HepG2 (cell line): ENCODE data around the gene RAB1B. TPM values are rescaled to one million over a fixed set of nuclear protein-coding genes. Genes with fewer than 3 reads are reported as not detected.
A peak's percentile ranks its signal among the peaks of the same experiment; 100 is the strongest.

Experiments
- CCDC6 ChIP-seq: sonication (generic); formaldehyde crosslinking; IDR thresholded peaks from 2 replicates; pipeline ENCODE4 v1.8.1; 2022; ENCODE audit warnings: mild to moderate bottlenecking, missing genetic modification reagents, moderate library complexity
- DNMT1 ChIP-seq: sonication (generic); formaldehyde crosslinking; IDR thresholded peaks from 2 replicates; pipeline ENCODE4 v1.5.1; 2020; ENCODE audit warnings: mild to moderate bottlenecking, missing genetic modification reagents
- KLF11 ChIP-seq: IDR thresholded peaks from 2 replicates; pipeline ENCODE4 v1.6.1; 2016; ENCODE audit warnings: missing compliant biosample characterization
- MATR3 ChIP-seq: sonication (generic); formaldehyde crosslinking; IDR thresholded peaks from 2 replicates; pipeline ENCODE4 v1.4.0; 2020; ENCODE audit warnings: missing genetic modification reagents
- NR1H2 ChIP-seq: sonication (generic); formaldehyde crosslinking; IDR thresholded peaks from 2 replicates; pipeline ENCODE4 v1.8.1; 2022; ENCODE audit warnings: low read depth, missing genetic modification reagents, borderline replicate concordance
- RNF2 ChIP-seq: fragments of 450-650 bp; conservative IDR thresholded peaks from 2 replicates; pipeline ENCODE4 v1.6.1; 2016; ENCODE audit warnings: low read depth
- XRCC5 ChIP-seq: fragments of 200-400 bp; formaldehyde crosslinking; optimal IDR thresholded peaks from 2 replicates; pipeline ENCODE3; 2017; ENCODE audit warnings: mild to moderate bottlenecking, low read length
- ZFP41 ChIP-seq: sonication (generic); formaldehyde crosslinking; IDR thresholded peaks from 2 replicates; pipeline ENCODE4 v1.4.0; 2020; ENCODE audit warnings: mild to moderate bottlenecking, missing genetic modification reagents, borderline replicate concordance
- ZNF20 ChIP-seq: sonication (generic); formaldehyde crosslinking; IDR thresholded peaks from 2 replicates; pipeline ENCODE4 v1.4.0; 2020; ENCODE audit warnings: mild to moderate bottlenecking, moderate library complexity, missing genetic modification reagents
- ZNF230 ChIP-seq: sonication (generic); formaldehyde crosslinking; IDR thresholded peaks from 2 replicates; pipeline ENCODE4 v1.4.0; 2020; ENCODE audit warnings: mild to moderate bottlenecking, missing genetic modification reagents
- ZNF367 ChIP-seq: sonication (generic); formaldehyde crosslinking; IDR thresholded peaks from 2 replicates; pipeline ENCODE4 v1.4.0; 2020; ENCODE audit warnings: missing genetic modification reagents, borderline replicate concordance
- ZNF549 ChIP-seq: sonication (generic); formaldehyde crosslinking; IDR thresholded peaks from 2 replicates; pipeline ENCODE4 v1.5.0; 2020; ENCODE audit warnings: missing genetic modification reagents
- ZNF747 ChIP-seq: sonication (generic); formaldehyde crosslinking; IDR thresholded peaks from 2 replicates; pipeline ENCODE4 v1.8.1; 2023; ENCODE audit warnings: missing genetic modification reagents, mild to moderate bottlenecking, borderline replicate concordance
- ZNF850 ChIP-seq: sonication (generic); formaldehyde crosslinking; conservative IDR thresholded peaks from 2 replicates; pipeline ENCODE4 v1.9.0; 2021; ENCODE audit warnings: mild to moderate bottlenecking, missing genetic modification reagents
- ZSCAN12 ChIP-seq: sonication (generic); formaldehyde crosslinking; IDR thresholded peaks from 2 replicates; pipeline ENCODE4 v1.9.0; 2021; ENCODE audit warnings: mild to moderate bottlenecking, missing genetic modification reagents
- polyA plus RNA-seq, 8 experiments: library from polyadenylated mRNA; depleted of rRNA in 3 of 8; stranded (reverse) in 7 of 8; unstranded in 1 of 8; fragments of >200 nt; fragmentation: Illumina TruSeq in 4 of 8; extraction: Trizol in 4 of 8; gene quantifications; 2 replicates each; pipeline versions ENCODE4 v1.2.1 to v1.2.3, GENCODE V29; 2011 to 2016; ENCODE audit warnings: low read depth in 4 of 8, missing spikeins in 1 of 8, mixed read lengths in 1 of 8; ENCODE audit not compliant: insufficient read depth in 1 of 8
- total RNA-seq, 5 experiments: library from RNA; depleted of rRNA; stranded (reverse); fragments of >200 nt; fragmentation: Illumina TruSeq; extraction: Trizol; gene quantifications; 2 replicates each; pipeline ENCODE4 v1.2.3, GENCODE V29; 2016; ENCODE audit warnings: low read depth in 1 of 5
- TF ChIP-seq, protein P1 (sequence below): sonication (generic); formaldehyde crosslinking; IDR thresholded peaks from 2 replicates; pipeline ENCODE4 v1.5.0; 2020; ENCODE audit warnings: missing genetic modification reagents, mild to moderate bottlenecking, borderline replicate concordance
- TF ChIP-seq, protein P2 (sequence below): sonication (generic); formaldehyde crosslinking; IDR thresholded peaks from 2 replicates; pipeline ENCODE4 v1.5.0; 2020; ENCODE audit warnings: missing genetic modification reagents, mild to moderate bottlenecking, borderline replicate concordance
- TF ChIP-seq, protein P3 (sequence below): IDR thresholded peaks from 2 replicates; pipeline ENCODE4 v1.6.1; 2016; ENCODE audit warnings: low read depth, control low read depth
- TF ChIP-seq, protein P4 (sequence below): sonication (generic); formaldehyde crosslinking; IDR thresholded peaks from 2 replicates; pipeline ENCODE4 v1.5.0; 2020; ENCODE audit warnings: missing genetic modification reagents
- TF ChIP-seq, protein P5 (sequence below): sonication (generic); formaldehyde crosslinking; IDR thresholded peaks from 2 replicates; pipeline ENCODE4 v1.9.0; 2021; ENCODE audit warnings: missing genetic modification reagents, borderline replicate concordance
- TF ChIP-seq, protein P6 (sequence below): sonication (generic); formaldehyde crosslinking; conservative IDR thresholded peaks from 2 replicates; pipeline ENCODE4 v1.4.0; 2020; ENCODE audit warnings: missing genetic modification reagents

The RAB1B gene
- total and polyA plus RNA-seq, 2 of the 13 experiments (the other 11 are each of a cell fraction or from before 2014, with no cell fraction given) = 77.9 to 87.9 TPM

DNA sequence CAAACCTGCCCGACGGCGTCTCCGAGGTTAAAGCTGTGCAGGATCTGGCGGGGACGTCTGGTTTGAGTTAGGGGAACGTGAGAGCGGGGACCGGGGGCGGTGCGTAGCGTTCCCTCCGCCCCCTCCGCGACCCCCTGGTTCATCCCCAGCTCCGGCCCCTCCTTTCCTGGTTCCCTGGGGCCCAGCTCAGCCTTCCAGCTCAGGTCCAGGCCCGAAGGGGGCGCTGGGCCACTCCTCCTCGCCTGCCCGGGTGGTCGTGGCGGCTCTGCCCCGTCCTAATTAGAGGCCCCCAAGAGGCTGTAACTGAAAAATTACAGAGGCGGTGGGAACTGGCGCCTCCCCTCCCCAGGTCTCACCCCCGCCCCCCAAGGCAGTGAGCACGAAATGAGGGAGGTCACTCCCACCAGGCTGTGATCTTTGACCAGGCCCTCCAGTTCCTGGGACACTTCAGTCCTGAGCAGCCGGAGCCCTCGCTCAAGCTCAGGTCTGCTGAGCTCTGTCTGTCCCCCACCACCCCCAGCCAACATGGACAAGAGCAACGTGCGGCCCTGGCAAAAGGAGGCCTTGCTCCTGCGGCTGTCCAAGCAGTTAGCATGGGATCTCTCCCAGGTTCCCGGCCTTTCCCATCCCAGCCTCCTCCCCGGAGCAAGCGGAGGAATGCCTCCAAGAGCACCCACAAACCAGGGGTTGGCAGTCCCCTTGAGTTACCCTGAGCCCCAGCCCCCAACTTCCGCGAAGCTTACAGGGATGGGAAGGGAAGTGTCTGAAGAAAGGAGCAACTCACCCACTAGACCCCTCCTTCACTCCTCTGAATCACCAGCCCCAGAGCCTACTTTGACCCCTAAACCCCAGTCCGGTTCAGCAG, 45.1 kb downstream of the RAB1B start (continued):
- TF ChIP-seq KLF11 (CRISPR knock-in tag) (no peak), ZNF20 (CRISPR knock-in tag) (no peak), ZNF367 (CRISPR knock-in tag) (no peak), ZNF549 (no peak), DNMT1 (CRISPR knock-in tag) (0 out of 2 replicates have a peak, but pooled peaks have one; percentile 8), ZNF747 (CRISPR knock-in tag) (no peak), ZNF230 (CRISPR knock-in tag) (no peak), MATR3 (CRISPR knock-in tag) (no peak), NR1H2 (CRISPR knock-in tag) (no peak), ZNF850 (CRISPR knock-in tag) (no peak), ZFP41 (CRISPR knock-in tag) (no peak), ZSCAN12 (CRISPR knock-in tag) (no peak), CCDC6 (CRISPR knock-in tag) (no peak), RNF2 (no peak), XRCC5 (no peak)
- TF ChIP-seq, protein P1, sequence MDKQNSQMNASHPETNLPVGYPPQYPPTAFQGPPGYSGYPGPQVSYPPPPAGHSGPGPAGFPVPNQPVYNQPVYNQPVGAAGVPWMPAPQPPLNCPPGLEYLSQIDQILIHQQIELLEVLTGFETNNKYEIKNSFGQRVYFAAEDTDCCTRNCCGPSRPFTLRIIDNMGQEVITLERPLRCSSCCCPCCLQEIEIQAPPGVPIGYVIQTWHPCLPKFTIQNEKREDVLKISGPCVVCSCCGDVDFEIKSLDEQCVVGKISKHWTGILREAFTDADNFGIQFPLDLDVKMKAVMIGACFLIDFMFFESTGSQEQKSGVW (CRISPR knock-in tag) = no peak
- TF ChIP-seq, protein P2, sequence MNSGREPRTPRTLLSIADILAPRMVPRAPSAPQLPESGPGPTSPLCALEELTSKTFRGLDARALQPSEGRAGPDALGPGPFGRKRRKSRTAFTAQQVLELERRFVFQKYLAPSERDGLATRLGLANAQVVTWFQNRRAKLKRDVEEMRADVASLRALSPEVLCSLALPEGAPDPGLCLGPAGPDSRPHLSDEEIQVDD (CRISPR knock-in tag) = no peak
- TF ChIP-seq, protein P3, sequence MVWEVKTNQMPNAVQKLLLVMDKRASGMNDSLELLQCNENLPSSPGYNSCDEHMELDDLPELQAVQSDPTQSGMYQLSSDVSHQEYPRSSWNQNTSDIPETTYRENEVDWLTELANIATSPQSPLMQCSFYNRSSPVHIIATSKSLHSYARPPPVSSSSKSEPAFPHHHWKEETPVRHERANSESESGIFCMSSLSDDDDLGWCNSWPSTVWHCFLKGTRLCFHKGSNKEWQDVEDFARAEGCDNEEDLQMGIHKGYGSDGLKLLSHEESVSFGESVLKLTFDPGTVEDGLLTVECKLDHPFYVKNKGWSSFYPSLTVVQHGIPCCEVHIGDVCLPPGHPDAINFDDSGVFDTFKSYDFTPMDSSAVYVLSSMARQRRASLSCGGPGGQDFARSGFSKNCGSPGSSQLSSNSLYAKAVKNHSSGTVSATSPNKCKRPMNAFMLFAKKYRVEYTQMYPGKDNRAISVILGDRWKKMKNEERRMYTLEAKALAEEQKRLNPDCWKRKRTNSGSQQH = no peak
- TF ChIP-seq, protein P4, sequence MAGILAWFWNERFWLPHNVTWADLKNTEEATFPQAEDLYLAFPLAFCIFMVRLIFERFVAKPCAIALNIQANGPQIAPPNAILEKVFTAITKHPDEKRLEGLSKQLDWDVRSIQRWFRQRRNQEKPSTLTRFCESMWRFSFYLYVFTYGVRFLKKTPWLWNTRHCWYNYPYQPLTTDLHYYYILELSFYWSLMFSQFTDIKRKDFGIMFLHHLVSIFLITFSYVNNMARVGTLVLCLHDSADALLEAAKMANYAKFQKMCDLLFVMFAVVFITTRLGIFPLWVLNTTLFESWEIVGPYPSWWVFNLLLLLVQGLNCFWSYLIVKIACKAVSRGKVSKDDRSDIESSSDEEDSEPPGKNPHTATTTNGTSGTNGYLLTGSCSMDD (CRISPR knock-in tag) = no peak
- TF ChIP-seq, protein P5, sequence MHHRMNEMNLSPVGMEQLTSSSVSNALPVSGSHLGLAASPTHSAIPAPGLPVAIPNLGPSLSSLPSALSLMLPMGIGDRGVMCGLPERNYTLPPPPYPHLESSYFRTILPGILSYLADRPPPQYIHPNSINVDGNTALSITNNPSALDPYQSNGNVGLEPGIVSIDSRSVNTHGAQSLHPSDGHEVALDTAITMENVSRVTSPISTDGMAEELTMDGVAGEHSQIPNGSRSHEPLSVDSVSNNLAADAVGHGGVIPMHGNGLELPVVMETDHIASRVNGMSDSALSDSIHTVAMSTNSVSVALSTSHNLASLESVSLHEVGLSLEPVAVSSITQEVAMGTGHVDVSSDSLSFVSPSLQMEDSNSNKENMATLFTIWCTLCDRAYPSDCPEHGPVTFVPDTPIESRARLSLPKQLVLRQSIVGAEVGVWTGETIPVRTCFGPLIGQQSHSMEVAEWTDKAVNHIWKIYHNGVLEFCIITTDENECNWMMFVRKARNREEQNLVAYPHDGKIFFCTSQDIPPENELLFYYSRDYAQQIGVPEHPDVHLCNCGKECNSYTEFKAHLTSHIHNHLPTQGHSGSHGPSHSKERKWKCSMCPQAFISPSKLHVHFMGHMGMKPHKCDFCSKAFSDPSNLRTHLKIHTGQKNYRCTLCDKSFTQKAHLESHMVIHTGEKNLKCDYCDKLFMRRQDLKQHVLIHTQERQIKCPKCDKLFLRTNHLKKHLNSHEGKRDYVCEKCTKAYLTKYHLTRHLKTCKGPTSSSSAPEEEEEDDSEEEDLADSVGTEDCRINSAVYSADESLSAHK (CRISPR knock-in tag) = no peak
- TF ChIP-seq, protein P6, sequence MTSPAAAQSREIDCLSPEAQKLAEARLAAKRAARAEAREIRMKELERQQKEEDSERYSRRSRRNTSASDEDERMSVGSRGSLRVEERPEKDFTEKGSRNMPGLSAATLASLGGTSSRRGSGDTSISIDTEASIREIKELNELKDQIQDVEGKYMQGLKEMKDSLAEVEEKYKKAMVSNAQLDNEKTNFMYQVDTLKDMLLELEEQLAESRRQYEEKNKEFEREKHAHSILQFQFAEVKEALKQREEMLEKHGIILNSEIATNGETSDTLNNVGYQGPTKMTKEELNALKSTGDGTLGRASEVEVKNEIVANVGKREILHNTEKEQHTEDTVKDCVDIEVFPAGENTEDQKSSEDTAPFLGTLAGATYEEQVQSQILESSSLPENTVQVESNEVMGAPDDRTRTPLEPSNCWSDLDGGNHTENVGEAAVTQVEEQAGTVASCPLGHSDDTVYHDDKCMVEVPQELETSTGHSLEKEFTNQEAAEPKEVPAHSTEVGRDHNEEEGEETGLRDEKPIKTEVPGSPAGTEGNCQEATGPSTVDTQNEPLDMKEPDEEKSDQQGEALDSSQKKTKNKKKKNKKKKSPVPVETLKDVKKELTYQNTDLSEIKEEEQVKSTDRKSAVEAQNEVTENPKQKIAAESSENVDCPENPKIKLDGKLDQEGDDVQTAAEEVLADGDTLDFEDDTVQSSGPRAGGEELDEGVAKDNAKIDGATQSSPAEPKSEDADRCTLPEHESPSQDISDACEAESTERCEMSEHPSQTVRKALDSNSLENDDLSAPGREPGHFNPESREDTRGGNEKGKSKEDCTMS (CRISPR knock-in tag) = no peak
